Erythroblast (primary cell): Measurements from ENCODE around the gene CETP.

ENCODE experiments used
- GATA1 ChIP-seq: IDR thresholded peaks from 2 replicates; pipeline ENCODE4 v1.6.1; 2011; ENCODE audit warnings: low read depth, mild to moderate bottlenecking, control low read depth, low read length, moderate library complexity
- POLR2A ChIP-seq: IDR thresholded peaks from 2 replicates; pipeline ENCODE4 v1.6.1; 2011; ENCODE audit warnings: mild to moderate bottlenecking, low read length

- TF ChIP-seq POLR2A (no peak), GATA1 (no peak)
Measured at GRCh38 chr16:56915336-56916119, 46.2 kb upstream of the CETP start.
